ENCODE results near the gene MACROH2A1. TPM values are rescaled to one million over a fixed set of nuclear protein-coding genes. Genes with fewer than 3 reads are reported as not detected.
A peak's percentile ranks its signal among the peaks of the same experiment; 100 is the strongest.

The MACROH2A1 gene
- total and polyA plus RNA-seq, 9 of the 15 experiments (the other 6 are each of a cell fraction or from before 2014, with no cell fraction given) = 44.9 to 289 (median 193) TPM

DNA sequence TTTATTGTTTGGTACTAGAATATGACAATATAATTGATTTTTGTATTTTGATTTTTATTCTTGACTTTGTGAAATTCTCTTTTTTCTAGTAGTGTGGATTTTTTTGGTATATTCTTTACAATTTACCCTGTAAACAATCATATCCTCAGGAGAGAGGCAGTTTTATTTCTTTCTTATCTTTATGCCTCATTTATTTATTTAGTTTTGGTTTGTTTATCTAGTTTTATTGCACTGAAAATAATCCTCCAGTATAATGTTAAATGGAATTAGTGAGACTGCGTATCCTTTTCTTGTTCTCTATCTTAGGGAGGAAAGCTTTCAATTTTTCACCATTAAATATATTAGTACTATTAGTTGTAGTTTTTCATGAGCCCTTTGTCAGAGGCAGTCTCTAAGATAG is 109.4 kb downstream of the MACROH2A1 start:
- BruUV-seq (replicated peaks) = no TSS peak

More for the DNA sequence above, 109.4 kb downstream of the MACROH2A1 start:
- Histone ChIP-seq H3K36me3 (ENCODE audit: control insufficient read depth, insufficient read depth, low read length) (no peaks in the 10 kb centered on the region), H3K27ac (ENCODE audit: extremely low read depth, low read depth, low read length) (no peak overlapping the region), H3K9ac (ENCODE audit: insufficient read depth in 1 of 2, low read depth in 2 of 2, low read length in 2 of 2) (no peak overlapping the region), H3K9me1 (ENCODE audit: control insufficient read depth, insufficient read depth, low read length) (no peaks in the 10 kb centered on the region), H3K4me1 (replicated peaks in 1 of 2; ENCODE audit: control insufficient read depth in 2 of 2, insufficient read depth in 2 of 2, low read length in 2 of 2) (peaks cover 0 to 4% of the 10 kb centered on the region in 2 experiments; a peak in 2 of 5 replicates), H3K27me3 (ENCODE audit: control insufficient read depth in 2 of 2, insufficient read depth in 2 of 2, low read length in 2 of 2) (no peaks in the 10 kb centered on the region), H3K4me2 (ENCODE audit: insufficient read depth, low read length) (no peak overlapping the region), H3K79me2 (ENCODE audit: control insufficient read depth, insufficient read depth, low read length) (no peaks in the 10 kb centered on the region), H4K20me1 (replicated peaks; ENCODE audit: control insufficient read depth, insufficient read depth, low read length) (no peaks in the 10 kb centered on the region), H3K9me3 (replicated peaks; ENCODE audit: control insufficient read depth, insufficient read depth, low read depth, low read length) (0 out of 2 replicates have a peak, but pooled peaks cover 2% of the 10 kb centered on the region), H2AFZ (ENCODE audit: low read depth, low read length) (peak overlapping the region; percentile 72; the same call in 1 of the 2 replicates), H3K4me3 (no peak overlapping the region)
- ChIA-PET POLR2A (interaction anchor here (0.6 kb wide), 1 partner anchor 914 kb away, joined by 3 read pairs; no protein-coding TSS in a partner anchor), CTCF (ENCODE audit: low intra/inter-chr PET ratio) (no interaction called here)
- TF ChIP-seq, protein P1, sequence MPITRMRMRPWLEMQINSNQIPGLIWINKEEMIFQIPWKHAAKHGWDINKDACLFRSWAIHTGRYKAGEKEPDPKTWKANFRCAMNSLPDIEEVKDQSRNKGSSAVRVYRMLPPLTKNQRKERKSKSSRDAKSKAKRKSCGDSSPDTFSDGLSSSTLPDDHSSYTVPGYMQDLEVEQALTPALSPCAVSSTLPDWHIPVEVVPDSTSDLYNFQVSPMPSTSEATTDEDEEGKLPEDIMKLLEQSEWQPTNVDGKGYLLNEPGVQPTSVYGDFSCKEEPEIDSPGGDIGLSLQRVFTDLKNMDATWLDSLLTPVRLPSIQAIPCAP (CRISPR knock-in tag; IDR thresholded peaks at IDR 0.05; ENCODE audit: borderline replicate concordance) = no peak
- TF ChIP-seq, protein P2, sequence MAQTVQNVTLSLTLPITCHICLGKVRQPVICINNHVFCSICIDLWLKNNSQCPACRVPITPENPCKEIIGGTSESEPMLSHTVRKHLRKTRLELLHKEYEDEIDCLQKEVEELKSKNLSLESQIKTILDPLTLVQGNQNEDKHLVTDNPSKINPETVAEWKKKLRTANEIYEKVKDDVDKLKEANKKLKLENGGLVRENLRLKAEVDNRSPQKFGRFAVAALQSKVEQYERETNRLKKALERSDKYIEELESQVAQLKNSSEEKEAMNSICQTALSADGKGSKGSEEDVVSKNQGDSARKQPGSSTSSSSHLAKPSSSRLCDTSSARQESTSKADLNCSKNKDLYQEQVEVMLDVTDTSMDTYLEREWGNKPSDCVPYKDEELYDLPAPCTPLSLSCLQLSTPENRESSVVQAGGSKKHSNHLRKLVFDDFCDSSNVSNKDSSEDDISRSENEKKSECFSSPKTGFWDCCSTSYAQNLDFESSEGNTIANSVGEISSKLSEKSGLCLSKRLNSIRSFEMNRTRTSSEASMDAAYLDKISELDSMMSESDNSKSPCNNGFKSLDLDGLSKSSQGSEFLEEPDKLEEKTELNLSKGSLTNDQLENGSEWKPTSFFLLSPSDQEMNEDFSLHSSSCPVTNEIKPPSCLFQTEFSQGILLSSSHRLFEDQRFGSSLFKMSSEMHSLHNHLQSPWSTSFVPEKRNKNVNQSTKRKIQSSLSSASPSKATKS (CRISPR knock-in tag; IDR thresholded peaks at IDR 0.05) = no peak
- TF ChIP-seq ETS2 (tag; IDR thresholded peaks at IDR 0.05; ENCODE audit: borderline replicate concordance, poor library complexity, severe bottlenecking) (no peak), SP2 (IDR thresholded peaks at IDR 0.05; ENCODE audit: extremely low read depth, low read depth, low read length, poor library complexity, severe bottlenecking) (no peak), ZNF175 (CRISPR knock-in tag; IDR thresholded peaks at IDR 0.05; ENCODE audit: low read depth) (no peak), HCFC1 (IDR thresholded peaks at IDR 0.05; ENCODE audit: low read depth, low read length) (no peak), NR2F6 (CRISPR knock-in tag; IDR thresholded peaks at IDR 0.05) (no peak)
- TF ChIP-seq, protein P3, sequence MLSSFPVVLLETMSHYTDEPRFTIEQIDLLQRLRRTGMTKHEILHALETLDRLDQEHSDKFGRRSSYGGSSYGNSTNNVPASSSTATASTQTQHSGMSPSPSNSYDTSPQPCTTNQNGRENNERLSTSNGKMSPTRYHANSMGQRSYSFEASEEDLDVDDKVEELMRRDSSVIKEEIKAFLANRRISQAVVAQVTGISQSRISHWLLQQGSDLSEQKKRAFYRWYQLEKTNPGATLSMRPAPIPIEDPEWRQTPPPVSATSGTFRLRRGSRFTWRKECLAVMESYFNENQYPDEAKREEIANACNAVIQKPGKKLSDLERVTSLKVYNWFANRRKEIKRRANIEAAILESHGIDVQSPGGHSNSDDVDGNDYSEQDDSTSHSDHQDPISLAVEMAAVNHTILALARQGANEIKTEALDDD (IDR thresholded peaks at IDR 0.05) = no peak
- DNase-seq (ENCODE audit: extremely low read depth in 1 of 4, low spot score in 3 of 4) (no peak), ATAC-seq (no peak), FAIRE-seq (no peak)
- in situ Hi-C loops (cut with MboI) (no loop called here), intact Hi-C loops (cut with micrococcal nuclease) (no loop called here)
- 100% methylated on average over 1 of the region's 1 CpG for WGBS (ENCODE audit: insufficient coverage, low coverage, missing lambda C conversion rate)

All from K562 (cell line).